Endothelial cell of umbilical vein (primary cell): Measurements from ENCODE around the gene MYO16. TPM values are rescaled to one million over a fixed set of nuclear protein-coding genes. Genes with fewer than 3 reads are reported as not detected.

Experiments used
- BruUV-seq: library from RNA; stranded (reverse); fragments of 400-500 nt; replicated peaks from 2 replicates; lab custom pipeline; 2021; lab: Mats Ljungman, UMichigan
- CTCF ChIA-PET: fragments of 300-600, 350-600 bp; sonication (Branson Sonifier 250); formaldehyde crosslinking; loops from one replicate; lab custom pipeline; 2021; ENCODE audit warnings: antibody characterized with exemption, inconsistent platforms; lab: Charles Lee
- POLR2A ChIA-PET: fragments of 300-600, 350-600 bp; sonication (Branson Sonifier 250); formaldehyde crosslinking; loops from one replicate; lab custom pipeline; 2021; ENCODE audit warnings: antibody characterized with exemption, inconsistent platforms; lab: Charles Lee
- DNase-seq: peaks from one replicate; pipeline ENCODE4 v3.0.0-alpha.2; 2011; ENCODE audit warnings: low read depth, low spot score
- FAIRE-seq: peaks from 2 replicates; lab custom pipeline; 2011; peaks lifted over from hg19 to GRCh38; lab: Jason Lieb, UNC
- H2AFZ ChIP-seq: 2 replicates; pipeline ENCODE4 v1.6.0; 2012; ENCODE audit warnings: low read depth, low read length, control low read depth, inconsistent platforms
- H3K27ac ChIP-seq: 2 replicates; pipeline ENCODE4 v1.5.1; 2011; ENCODE audit warnings: low read depth, mild to moderate bottlenecking, control low read depth, low read length, moderate library complexity; ENCODE audit not compliant: insufficient read depth
- H3K27me3 ChIP-seq, 2 experiments: 2 replicates each; pipeline versions ENCODE4 v1.6.0 to v1.6.1; 2011; ENCODE audit warnings: low read length in 2 of 2, mixed read lengths in 1 of 2; ENCODE audit not compliant: control insufficient read depth in 2 of 2, insufficient read depth in 2 of 2
- H3K36me3 ChIP-seq, 2 experiments: 2 replicates in 1 of 2; 3 replicates in 1 of 2; pipeline ENCODE4 v1.5.1; 2011; ENCODE audit warnings: low read length in 2 of 2, mild to moderate bottlenecking in 1 of 2, moderate library complexity in 1 of 2; ENCODE audit not compliant: control insufficient read depth in 2 of 2, insufficient read depth in 2 of 2; ENCODE audit errors: extremely low read depth in 1 of 2
- H3K4me1 ChIP-seq: 3 replicates; pipeline ENCODE4 v1.5.1; 2011; ENCODE audit warnings: mild to moderate bottlenecking, low read length; ENCODE audit not compliant: control insufficient read depth, insufficient read depth; ENCODE audit errors: extremely low read depth
- H3K4me2 ChIP-seq: 2 replicates; pipeline ENCODE4 v1.6.1; 2011; ENCODE audit warnings: low read length, control low read depth, mixed read lengths; ENCODE audit not compliant: insufficient read depth
- H3K4me3 ChIP-seq, 3 experiments: fragments of 200-600 bp in 1 of 3; sonication (generic), shearing (Covaris generic) in 1 of 3; replicated peaks in 1 of 3; 2 replicates each; pipeline ENCODE4 v1.5.1; 2011 to 2016; ENCODE audit warnings: control low read depth in 3 of 3, low read length in 3 of 3, mild to moderate bottlenecking in 2 of 3, inconsistent platforms in 1 of 3, low read depth in 1 of 3, moderate library complexity in 1 of 3; ENCODE audit not compliant: insufficient read depth in 1 of 3
- H3K79me2 ChIP-seq: 2 replicates; pipeline ENCODE4 v1.6.0; 2012; ENCODE audit warnings: low read length, inconsistent platforms; ENCODE audit not compliant: control insufficient read depth, insufficient read depth
- H3K9ac ChIP-seq: replicated peaks from 2 replicates; pipeline ENCODE3; 2011; ENCODE audit warnings: low read length, control low read depth; ENCODE audit not compliant: insufficient read depth; ENCODE audit errors: extremely low read depth
- H3K9me1 ChIP-seq: replicated peaks from 3 replicates; pipeline ENCODE4 v1.6.0; 2011; ENCODE audit warnings: mild to moderate bottlenecking, low read length; ENCODE audit not compliant: control insufficient read depth, insufficient read depth; ENCODE audit errors: extremely low read depth
- H3K9me3 ChIP-seq: replicated peaks from 2 replicates; pipeline ENCODE4 v1.5.1; 2012; ENCODE audit warnings: low read length, inconsistent platforms; ENCODE audit not compliant: control insufficient read depth, insufficient read depth
- H4K20me1 ChIP-seq: replicated peaks from 2 replicates; pipeline ENCODE3; 2011; ENCODE audit warnings: mild to moderate bottlenecking, low read length; ENCODE audit not compliant: control insufficient read depth, insufficient read depth; ENCODE audit errors: extremely low read depth
- EZH2 ChIP-seq: IDR thresholded peaks from 2 replicates; pipeline ENCODE4 v1.6.1; 2012; ENCODE audit warnings: borderline replicate concordance, low read depth, mild to moderate bottlenecking, moderate library complexity, low read length, inconsistent platforms; ENCODE audit not compliant: severe bottlenecking
- FOS ChIP-seq: IDR thresholded peaks from 2 replicates; pipeline ENCODE4 v1.6.1; 2011; ENCODE audit warnings: mild to moderate bottlenecking, low read length, moderate library complexity, borderline replicate concordance; ENCODE audit not compliant: insufficient read depth
- GATA2 ChIP-seq: IDR thresholded peaks from 2 replicates; pipeline ENCODE4 v1.7.0; 2011; ENCODE audit warnings: low read depth, mild to moderate bottlenecking, moderate library complexity, mixed read lengths, low read length; ENCODE audit not compliant: insufficient read length, insufficient read depth
- JUN ChIP-seq: IDR thresholded peaks from 2 replicates; pipeline ENCODE4 v1.6.1; 2011; ENCODE audit warnings: borderline replicate concordance, low read depth; ENCODE audit not compliant: insufficient read length, insufficient read depth
- MAX ChIP-seq: IDR thresholded peaks from 2 replicates; pipeline ENCODE4 v1.6.1; 2011; ENCODE audit not compliant: insufficient read depth, insufficient read length
- MYC ChIP-seq: IDR thresholded peaks from one replicate; pipeline ENCODE4 v1.6.1; 2011; ENCODE audit warnings: mild to moderate bottlenecking, low read depth, low read length
- POLR2A ChIP-seq: IDR thresholded peaks from 2 replicates; pipeline ENCODE4 v1.6.1; 2012; ENCODE audit warnings: low read depth, mild to moderate bottlenecking, control low read depth, low read length
- POLR2AphosphoS5 ChIP-seq: IDR thresholded peaks from 2 replicates; pipeline ENCODE4 v1.6.1; 2012; ENCODE audit warnings: low read depth, mild to moderate bottlenecking, control low read depth, low read length, moderate library complexity; ENCODE audit not compliant: insufficient read depth
- dilution Hi-C: fragments of 300-500 bp; cut with MboI; formaldehyde crosslinking; loops from one replicate; pipeline ENCODE4 v1.15.0; 2019; ENCODE audit warnings: low sequenced_read_pairs; ENCODE audit not compliant: extremely low pct_ligation_motif_present
- intact Hi-C: fragments of 100-400 bp; cut with micrococcal nuclease; formaldehyde crosslinking; loops from one replicate; pipeline ENCODE4 v1.10.0; 2022
- polyA plus RNA-seq, 4 experiments: library from polyadenylated mRNA; depleted of rRNA in 3 of 4; stranded (reverse) in 3 of 4; unstranded in 1 of 4; fragments of >200 nt; gene quantifications; 2 replicates each; pipeline versions ENCODE4 v1.2.1 to v1.2.3, GENCODE V29; 2011 to 2012; ENCODE audit warnings: missing spikeins in 1 of 4
- total RNA-seq: library from RNA; stranded (reverse); gene quantifications from 2 replicates; pipeline ENCODE4 v1.2.3, GENCODE V29; 2021
- TF ChIP-seq, protein P1 (sequence below), 2 donors: IDR thresholded peaks; 1 replicate in 1 of 2; 2 replicates in 1 of 2; pipeline ENCODE4 v1.5.1; 2011; ENCODE audit warnings: low read length in 2 of 2, mild to moderate bottlenecking in 2 of 2, moderate library complexity in 2 of 2, control low read depth in 1 of 2, inconsistent platforms in 1 of 2, low read depth in 1 of 2; ENCODE audit not compliant: insufficient read depth in 1 of 2; ENCODE audit errors: extremely low read depth in 1 of 2

The MYO16 gene
- total and polyA plus RNA-seq, 2 donors (not counting 3 experiments of a cell fraction or from before 2014, with no cell fraction given), result 0.03 to 0.04 TPM

DNA sequence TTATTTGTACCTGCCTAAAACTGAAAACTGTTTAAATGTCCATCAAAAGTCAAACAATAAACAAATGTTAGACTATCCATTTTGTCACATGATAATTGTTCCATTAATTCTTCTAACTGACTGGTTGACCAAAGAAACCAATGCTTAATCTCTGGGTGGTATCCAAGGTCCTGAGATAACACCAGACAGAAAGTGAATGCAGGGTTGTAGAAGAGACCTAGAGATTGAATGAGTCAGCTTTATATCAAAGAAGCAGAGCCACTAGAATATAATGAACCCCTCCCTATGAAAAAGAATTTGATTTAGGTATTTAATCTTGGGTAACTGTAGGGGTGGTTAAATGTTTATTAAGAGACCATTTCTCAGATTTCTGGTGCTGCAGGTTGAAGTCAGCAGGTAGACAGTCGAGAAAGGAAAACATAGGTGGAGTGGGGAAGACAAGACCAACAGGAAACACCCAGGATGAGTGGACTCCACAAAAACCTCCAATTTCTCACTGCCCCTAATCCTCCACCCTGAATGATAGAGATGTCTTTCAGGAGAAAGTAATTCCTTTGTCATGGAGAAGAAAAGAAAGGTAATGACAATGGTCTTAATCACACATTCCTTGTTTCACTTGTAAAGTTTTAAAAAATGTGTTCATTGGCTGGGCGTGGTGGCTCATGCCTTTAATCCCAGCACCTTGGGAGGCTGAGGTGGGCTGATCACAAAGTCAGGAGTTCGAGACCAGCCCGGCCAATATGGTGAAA is 620.5 kb downstream of the MYO16 start:
- intact Hi-C loops, result no loop called here
- ChIA-PET CTCF (no interaction called here), POLR2A (no interaction called here)
- Histone ChIP-seq H3K4me1 (peaks cover 16% of the 10 kb centered on the region), H3K9ac (no peak overlapping the region), H3K36me3 (no peaks in the 10 kb centered on the region), H3K79me2 (no peaks in the 10 kb centered on the region), H3K9me1 (no peaks in the 10 kb centered on the region), H3K9me3 (no peaks in the 10 kb centered on the region), H3K4me3 (no peak overlapping the region), H3K4me2 (no peak overlapping the region), H4K20me1 (no peaks in the 10 kb centered on the region), H3K27ac (no peak overlapping the region), H2AFZ (no peak overlapping the region), H3K27me3 (no peaks in the 10 kb centered on the region)
- dilution Hi-C loops, result no loop called here
- FAIRE-seq (no peak), DNase-seq (no peak)
- no TSS peak for BruUV-seq
- no peak for TF ChIP-seq MYC
- no peak for TF ChIP-seq POLR2AphosphoS5
- no peak for TF ChIP-seq MAX
- TF ChIP-seq FOS, result no peak
- no peak for TF ChIP-seq JUN
- TF ChIP-seq, protein P1, sequence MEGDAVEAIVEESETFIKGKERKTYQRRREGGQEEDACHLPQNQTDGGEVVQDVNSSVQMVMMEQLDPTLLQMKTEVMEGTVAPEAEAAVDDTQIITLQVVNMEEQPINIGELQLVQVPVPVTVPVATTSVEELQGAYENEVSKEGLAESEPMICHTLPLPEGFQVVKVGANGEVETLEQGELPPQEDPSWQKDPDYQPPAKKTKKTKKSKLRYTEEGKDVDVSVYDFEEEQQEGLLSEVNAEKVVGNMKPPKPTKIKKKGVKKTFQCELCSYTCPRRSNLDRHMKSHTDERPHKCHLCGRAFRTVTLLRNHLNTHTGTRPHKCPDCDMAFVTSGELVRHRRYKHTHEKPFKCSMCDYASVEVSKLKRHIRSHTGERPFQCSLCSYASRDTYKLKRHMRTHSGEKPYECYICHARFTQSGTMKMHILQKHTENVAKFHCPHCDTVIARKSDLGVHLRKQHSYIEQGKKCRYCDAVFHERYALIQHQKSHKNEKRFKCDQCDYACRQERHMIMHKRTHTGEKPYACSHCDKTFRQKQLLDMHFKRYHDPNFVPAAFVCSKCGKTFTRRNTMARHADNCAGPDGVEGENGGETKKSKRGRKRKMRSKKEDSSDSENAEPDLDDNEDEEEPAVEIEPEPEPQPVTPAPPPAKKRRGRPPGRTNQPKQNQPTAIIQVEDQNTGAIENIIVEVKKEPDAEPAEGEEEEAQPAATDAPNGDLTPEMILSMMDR (IDR thresholded peaks at IDR 0.05; ENCODE audit: extremely low read depth in 1 of 2, insufficient read depth in 1 of 2, low read depth in 1 of 2, low read length in 2 of 2), result no peak
- no peak for TF ChIP-seq GATA2
- TF ChIP-seq POLR2A, result no peak
- no peak for TF ChIP-seq EZH2
